Upper lobe of left lung (tissue), 6 donors: ENCODE data around the gene OSBPL5. TPM values are rescaled to one million over a fixed set of nuclear protein-coding genes. Genes with fewer than 3 reads are reported as not detected.
"Not testable (repeated sequence)": the region's sequence is repeated elsewhere in the genome, so short reads cannot be mapped to it uniquely, and the experiment has no call there.

Source experiments
- ATAC-seq, 2 donors: fragments of 200-7000 bp; cut with Tn5 transposase; one replicate each; pipeline ENCODE4 v1.9.1; 2022; ENCODE audit warnings: mild to moderate bottlenecking in 2 of 2, moderate library complexity in 2 of 2; ENCODE audit not compliant: low FRiP score in 2 of 2
- DNase-seq, 2 donors: peaks; one replicate each; pipeline ENCODE4 v3.0.0-alpha.2; 2019 to 2020
- H3K27ac ChIP-seq, 4 donors: fragments of 200-600 bp; sonication (generic); one replicate each; pipeline ENCODE4 v1.5.1; 2016 to 2019
- H3K27me3 ChIP-seq, 4 donors: fragments of 200-600 bp; sonication (generic); one replicate each; pipeline ENCODE4 v1.5.1; 2017 to 2019
- H3K36me3 ChIP-seq, 4 donors: fragments of 200-600 bp; sonication (generic); one replicate each; pipeline ENCODE4 v1.5.1; 2016 to 2019
- H3K4me1 ChIP-seq, 4 donors: fragments of 200-600 bp; sonication (generic); one replicate each; pipeline ENCODE4 v1.5.1; 2018 to 2019
- H3K4me3 ChIP-seq, 4 donors: fragments of 200-600 bp; sonication (generic); one replicate each; pipeline ENCODE4 v1.5.1; 2017 to 2019; ENCODE audit warnings: mild to moderate bottlenecking in 2 of 4, moderate library complexity in 1 of 4
- H3K9me3 ChIP-seq, 4 donors: fragments of 200-600 bp; sonication (generic); one replicate each; pipeline ENCODE4 v1.5.1; 2018 to 2019
- CTCF ChIP-seq, 6 experiments: fragments of 450-650 bp in 4 of 6; fragments of 200-600 bp in 2 of 6; sonication (generic) in 2 of 6; IDR thresholded peaks; one replicate each; pipeline ENCODE4 v1.5.1; 2016 to 2019; ENCODE audit warnings: antibody characterized with exemption in 6 of 6
- EP300 ChIP-seq, 4 donors: sonication (generic); formaldehyde crosslinking; IDR thresholded peaks; one replicate each; pipeline ENCODE4 v1.5.1; 2017; ENCODE audit warnings: antibody characterized with exemption in 4 of 4, control low read depth in 2 of 4
- POLR2A ChIP-seq, 4 donors: fragments of 450-650 bp; IDR thresholded peaks; one replicate each; pipeline ENCODE4 v1.5.1; 2016 to 2017; ENCODE audit warnings: antibody characterized with exemption in 4 of 4, mild to moderate bottlenecking in 2 of 4
- POLR2AphosphoS5 ChIP-seq, 2 donors: sonication (generic); formaldehyde crosslinking; IDR thresholded peaks; one replicate each; pipeline ENCODE4 v1.5.1; 2017; ENCODE audit warnings: antibody characterized with exemption in 2 of 2
- WGBS, 2 donors: methylation state at CpG; one replicate each; pipeline ENCODE4 v1.1.5; 2017 to 2018; 5-methylcytosine and 5-hydroxymethylcytosine counted together
- total RNA-seq, 6 donors: library from RNA; depleted of rRNA in 4 of 6; stranded (reverse); fragments of >200 nt in 4 of 6; gene quantifications; one replicate each; pipeline versions ENCODE4 v1.1.0 to v1.2.1, GENCODE V29; 2016 to 2021
- donor health status: DM: no; HTN: no; CAD: no; lungs with moderate emphysema.
- donor health status: DM: no; HTN: yes; CAD: no; lungs with severe emphysema.

OSBPL5 gene
- total RNA-seq, 6 donors from 2014 or later, result 23.4 to 66.9 (median 48.3) TPM

GRCh38 chr11:3121931-3122774 lies 43.0 kb downstream of the OSBPL5 start:
- no peaks in the 10 kb centered on the region for H3K9me3 ChIP-seq
- H3K4me1 ChIP-seq, result peaks cover 17 to 42% (median 26%) of the 10 kb centered on the region in 4 donors
- peaks cover 0 to 59% (median 35%) of the 10 kb centered on the region in 4 donors for H3K36me3 ChIP-seq
- no peaks in the 10 kb centered on the region for H3K27me3 ChIP-seq
- 87 to 90% methylated on average over 20 to 34 of the region's 34 CpGs for WGBS, 2 donors
- no peak overlapping the region for H3K4me3 ChIP-seq
- no peak overlapping the region for H3K27ac ChIP-seq
- no peak for ATAC-seq
- TF ChIP-seq POLR2AphosphoS5 (IDR thresholded peaks at IDR 0.05) (no peak), POLR2A (IDR thresholded peaks at IDR 0.05) (no peak), EP300 (IDR thresholded peaks at IDR 0.05) (no peak), CTCF (IDR thresholded peaks at IDR 0.05) (no peak)
- peak in 1 of 2 donors; percentile 79 for DNase-seq

DNA sequence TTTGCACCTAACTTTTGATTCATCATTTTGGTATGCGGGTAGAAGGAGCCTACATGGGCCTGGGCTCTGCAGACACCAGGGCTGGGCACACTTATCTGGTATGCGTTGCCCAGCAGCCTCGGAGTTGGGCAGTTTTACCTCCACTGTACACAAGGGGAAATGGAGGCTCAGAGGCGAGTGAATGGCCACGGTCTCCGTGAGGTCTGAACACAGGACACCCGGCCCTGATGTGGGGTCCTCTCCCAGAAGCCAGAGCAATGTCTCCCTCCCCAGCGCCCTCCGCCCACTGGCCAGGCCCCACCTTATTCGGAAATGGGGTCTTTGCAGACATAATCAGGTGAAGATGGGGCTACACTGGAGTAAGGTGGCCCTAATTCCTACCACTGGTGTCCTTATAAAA lies 43.7 kb downstream of the OSBPL5 start:
- DNase-seq, result no peak
- Histone ChIP-seq H3K4me3 (no peak overlapping the region), H3K9me3 (no peaks in the 10 kb centered on the region), H3K36me3 (peaks cover 0 to 59% (median 35%) of the 10 kb centered on the region in 4 donors), H3K27ac (no peak overlapping the region), H3K4me1 (peaks cover 11 to 35% (median 21%) of the 10 kb centered on the region in 4 donors), H3K27me3 (no peaks in the 10 kb centered on the region)
- 97% methylated on average over 6 to 10 of the region's 10 CpGs for WGBS, 2 donors
- no peak for ATAC-seq
- TF ChIP-seq POLR2AphosphoS5 (IDR thresholded peaks at IDR 0.05), result no peak
- TF ChIP-seq EP300 (IDR thresholded peaks at IDR 0.05), result no peak
- TF ChIP-seq CTCF (IDR thresholded peaks at IDR 0.05), result no peak
- TF ChIP-seq POLR2A (IDR thresholded peaks at IDR 0.05), result no peak

DNA sequence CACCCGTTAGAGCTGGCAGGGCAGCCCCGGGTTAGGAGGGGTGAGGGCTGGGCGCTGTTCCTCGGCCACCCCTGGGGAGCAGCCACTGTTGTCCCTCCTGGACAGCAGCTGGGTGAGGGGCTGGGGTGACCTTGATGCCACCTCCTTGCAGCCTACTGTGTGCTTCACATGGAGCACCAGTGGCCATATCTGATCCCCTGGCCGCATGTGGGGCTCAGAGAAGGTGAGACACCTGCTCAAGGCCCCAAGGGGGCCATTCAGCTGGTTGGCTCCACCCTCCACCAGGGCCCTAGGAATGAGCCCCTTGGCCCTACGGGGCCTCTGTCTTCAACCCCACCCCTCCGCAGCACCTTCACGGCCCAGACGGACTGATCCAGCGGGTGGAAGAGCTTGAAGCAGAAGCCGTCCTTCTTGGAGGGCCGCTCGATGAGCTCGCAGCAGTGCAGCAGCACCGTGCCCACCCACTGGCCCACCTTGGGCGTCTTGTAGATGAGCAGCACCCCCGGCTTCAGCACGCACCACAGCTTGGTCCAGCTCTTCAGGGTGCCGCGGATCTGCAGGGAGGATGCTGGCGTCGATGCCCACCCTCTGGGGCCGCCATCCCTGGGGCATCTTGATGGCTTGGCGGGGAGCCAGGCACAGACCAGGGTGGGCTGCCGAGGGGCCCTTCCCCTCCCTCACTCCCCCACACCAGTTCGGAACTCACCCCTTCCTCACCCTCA lies 44.9 kb downstream of the OSBPL5 start:
- no peaks in the 10 kb centered on the region for H3K9me3 ChIP-seq
- H3K4me3 ChIP-seq, result no peak overlapping the region
- TF ChIP-seq CTCF (IDR thresholded peaks at IDR 0.05), result no peak
- TF ChIP-seq POLR2AphosphoS5 (IDR thresholded peaks at IDR 0.05), result no peak
- no peak for TF ChIP-seq POLR2A (IDR thresholded peaks at IDR 0.05)
- no peak for TF ChIP-seq EP300 (IDR thresholded peaks at IDR 0.05)
- ATAC-seq (no peak), DNase-seq (peak in 1 of 2 donors; percentile 52)
- H3K4me1 ChIP-seq, result peaks cover 11 to 28% (median 16%) of the 10 kb centered on the region in 4 donors
- peaks cover 0 to 55% (median 35%) of the 10 kb centered on the region in 4 donors for H3K36me3 ChIP-seq
- H3K27ac ChIP-seq, result no peak overlapping the region
- no peaks in the 10 kb centered on the region for H3K27me3 ChIP-seq
- WGBS, 2 donors, result 93 to 96% methylated on average over 8 to 26 of the region's 26 CpGs

DNA sequence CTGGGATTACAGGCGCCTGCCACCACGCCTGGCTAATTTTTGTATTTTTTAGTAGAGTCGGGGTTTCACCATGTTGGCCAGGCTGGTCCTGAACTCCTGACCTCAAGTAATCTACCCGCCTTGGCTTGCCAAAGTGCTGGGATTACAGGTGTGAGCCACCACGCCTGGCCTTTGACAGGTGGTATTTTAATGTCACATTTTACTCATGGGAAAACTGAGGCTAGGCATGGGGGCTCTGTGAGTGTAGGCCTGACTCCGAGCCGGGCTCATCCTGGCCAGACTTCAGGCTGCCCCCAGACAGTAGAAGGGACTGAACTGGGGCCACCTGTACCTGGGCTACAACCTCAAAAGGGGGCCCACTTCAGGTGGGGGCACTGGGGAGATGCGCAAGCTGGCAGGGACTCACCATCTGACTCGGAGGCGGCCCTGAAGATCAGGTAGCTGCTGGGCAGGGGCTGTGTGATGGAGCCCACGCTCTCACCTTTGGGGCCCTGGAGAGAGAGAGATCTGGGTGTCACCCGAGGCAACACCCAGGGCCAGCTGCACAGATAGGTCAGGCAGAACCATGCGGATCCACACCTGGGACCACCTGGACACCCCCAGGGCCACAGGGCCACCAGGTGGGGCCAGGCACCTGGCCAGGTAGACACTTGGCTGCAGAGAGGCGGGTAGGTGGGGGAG lies 45.8 kb downstream of the OSBPL5 start:
- Histone ChIP-seq H3K9me3 (peaks cover 0 to 6% (median 0%) of the 10 kb centered on the region in 4 donors), H3K36me3 (peaks cover 0 to 61% (median 35%) of the 10 kb centered on the region in 4 donors), H3K27ac (no peak overlapping the region), H3K4me1 (peaks cover 5 to 18% (median 9%) of the 10 kb centered on the region in 4 donors), H3K27me3 (no peaks in the 10 kb centered on the region), H3K4me3 (no peak overlapping the region)
- WGBS, 2 donors, result 98 to 99% methylated on average over 12 to 14 of the region's 14 CpGs
- TF ChIP-seq POLR2AphosphoS5 (IDR thresholded peaks at IDR 0.05) (no peak), POLR2A (IDR thresholded peaks at IDR 0.05) (no peak)
- DNase-seq (peak in 1 of 2 donors; percentile 41), ATAC-seq (no peak)

- ATAC-seq, result no peak
- H3K36me3 ChIP-seq, result peaks cover 0 to 39% (median 14%) of the 10 kb centered on the region in 4 donors
- peaks cover 3 to 16% (median 10%) of the 10 kb centered on the region in 4 donors for H3K4me1 ChIP-seq
- H3K4me3 ChIP-seq, result no peak overlapping the region
- no peak for TF ChIP-seq CTCF (IDR thresholded peaks at IDR 0.05)
- no peak for TF ChIP-seq POLR2AphosphoS5 (IDR thresholded peaks at IDR 0.05)
- TF ChIP-seq EP300 (IDR thresholded peaks at IDR 0.05), result no peak
- no peak for TF ChIP-seq POLR2A (IDR thresholded peaks at IDR 0.05)
- H3K27ac ChIP-seq, result no peak overlapping the region
- no peak for DNase-seq
- no peaks in the 10 kb centered on the region for H3K27me3 ChIP-seq
- H3K9me3 ChIP-seq, result peaks cover 0 to 6% (median 0%) of the 10 kb centered on the region in 4 donors
- 70 to 76% methylated on average over 3 of the region's 3 CpGs for WGBS, 2 donors
These were observed 49.8 kb downstream of the OSBPL5 start for GRCh38 chr11:3115321-3115720.

GRCh38 chr11:3113661-3114060 lies 51.4 kb downstream of the OSBPL5 start:
- not testable (repeated sequence) for H3K9me3 ChIP-seq, DNase-seq, H3K4me3 ChIP-seq, ATAC-seq, H3K27me3 ChIP-seq, H3K27ac ChIP-seq
- H3K4me1 ChIP-seq, result peaks cover 3 to 16% (median 10%) of the 10 kb centered on the region in 4 donors
- H3K36me3 ChIP-seq, result peaks cover 0 to 28% (median 0%) of the 10 kb centered on the region in 4 donors
